Measurements from ENCODE around the gene EIF5AL1.
"Not testable (repeated sequence)": the region's sequence is repeated elsewhere in the genome, so short reads cannot be mapped to it uniquely, and the experiment has no call there.

The EIF5AL1 gene

DNA sequence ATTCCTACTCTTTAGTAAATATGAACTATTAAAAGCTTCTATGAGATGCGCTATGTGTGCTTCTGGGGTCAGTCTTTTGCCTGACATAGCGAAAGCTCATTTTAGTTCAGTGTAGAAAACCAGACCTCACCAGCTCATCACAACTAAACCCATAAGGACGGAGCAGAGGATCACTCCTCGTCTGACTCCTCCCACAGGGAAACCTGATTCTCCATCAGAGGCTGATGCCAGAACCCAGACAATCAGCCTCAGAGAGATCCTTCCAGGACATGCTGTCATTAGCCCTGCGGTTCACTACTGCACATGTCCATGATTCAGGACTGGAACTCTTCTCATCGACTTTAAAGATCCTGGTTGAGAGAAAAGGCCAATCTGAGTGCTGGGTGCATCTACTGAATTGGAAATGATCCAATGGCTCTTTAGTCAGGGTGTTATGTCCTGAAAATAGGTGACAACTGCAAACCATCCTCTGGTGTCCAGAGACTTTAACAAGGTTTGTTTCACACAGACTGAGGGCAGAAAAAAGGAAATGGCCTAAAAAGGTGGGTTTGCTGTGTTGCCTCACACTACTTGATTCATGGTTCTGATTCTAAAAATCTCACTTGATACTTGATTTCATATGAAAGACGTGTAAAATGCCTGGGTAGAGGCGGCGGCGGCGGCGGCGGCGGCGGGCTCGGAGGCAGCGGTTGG is at the start of gene EIF5AL1:
TSS of gene EIF5AL1 (plus strand) at position 643 of the 693 bp plus-strand sequence. CDS start 117 bp downstream, outside the sequence.
- not testable (repeated sequence) for DNase-seq (ENCODE audit: low read depth)

DNA sequence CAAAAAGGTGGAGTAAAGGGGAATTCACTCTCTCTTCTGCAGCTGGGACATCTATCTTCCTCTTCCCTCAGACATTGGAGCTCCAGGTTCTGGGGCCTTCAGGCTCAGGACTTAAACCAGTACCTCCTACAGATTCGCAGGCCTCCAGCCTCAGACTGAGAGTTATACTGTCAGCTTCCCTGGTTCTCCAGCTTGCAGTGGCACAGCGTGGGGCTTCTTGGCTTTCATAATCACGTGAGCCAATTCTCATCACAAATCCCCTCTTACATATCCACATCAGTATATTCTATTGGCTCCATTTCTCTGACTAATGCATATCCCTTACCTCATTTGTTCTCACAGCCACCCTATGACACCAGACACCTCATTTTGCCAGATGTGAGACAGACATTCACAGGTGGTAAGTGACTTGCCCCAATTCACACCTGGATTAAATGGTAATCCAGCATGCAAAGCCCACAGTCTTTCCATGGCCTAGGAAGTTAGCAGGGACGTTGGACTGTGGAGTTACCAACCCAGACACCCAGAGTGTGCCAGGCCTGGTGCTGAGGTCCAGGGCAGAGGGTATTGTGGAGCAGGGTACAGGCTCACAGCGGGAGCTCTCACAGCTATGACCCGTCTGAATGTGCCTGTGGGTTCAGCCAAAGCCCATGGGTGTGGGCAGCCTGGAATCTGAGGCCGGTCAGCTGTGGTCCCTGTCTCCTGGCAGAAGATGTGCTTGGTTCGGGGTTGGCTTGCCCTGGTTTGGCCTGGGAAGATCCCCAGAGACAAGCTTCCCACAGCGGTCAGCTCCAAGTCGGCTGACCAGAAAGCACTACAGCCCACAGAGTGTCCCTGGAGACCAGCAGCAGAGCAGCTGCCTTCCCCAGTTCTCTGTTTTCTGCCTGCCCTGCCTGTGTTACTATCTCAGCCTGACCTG is 48.5 kb upstream of the EIF5AL1 start:
- no peak for DNase-seq (ENCODE audit: low read depth)

DNA sequence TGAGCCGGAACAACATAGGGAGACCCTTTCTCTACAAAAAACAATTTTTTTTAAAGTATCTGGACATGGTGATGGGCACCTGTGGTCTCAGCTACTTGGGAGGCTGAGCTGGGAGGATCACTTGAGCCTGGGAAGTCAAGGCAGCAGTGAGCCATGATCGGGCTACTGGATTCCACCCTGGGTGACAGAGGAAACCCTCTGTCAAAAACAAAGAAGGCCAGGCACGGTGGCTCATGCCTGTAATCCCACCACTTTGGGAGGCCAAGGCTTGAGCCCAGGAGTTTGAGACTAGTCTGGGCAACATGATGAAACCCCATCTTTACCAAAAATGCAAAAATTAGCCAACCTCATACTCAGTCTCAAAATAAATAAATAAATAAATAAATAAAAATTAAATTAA is 47.0 kb upstream of the EIF5AL1 start:
- DNase-seq (ENCODE audit: low read depth), result no peak

DNA sequence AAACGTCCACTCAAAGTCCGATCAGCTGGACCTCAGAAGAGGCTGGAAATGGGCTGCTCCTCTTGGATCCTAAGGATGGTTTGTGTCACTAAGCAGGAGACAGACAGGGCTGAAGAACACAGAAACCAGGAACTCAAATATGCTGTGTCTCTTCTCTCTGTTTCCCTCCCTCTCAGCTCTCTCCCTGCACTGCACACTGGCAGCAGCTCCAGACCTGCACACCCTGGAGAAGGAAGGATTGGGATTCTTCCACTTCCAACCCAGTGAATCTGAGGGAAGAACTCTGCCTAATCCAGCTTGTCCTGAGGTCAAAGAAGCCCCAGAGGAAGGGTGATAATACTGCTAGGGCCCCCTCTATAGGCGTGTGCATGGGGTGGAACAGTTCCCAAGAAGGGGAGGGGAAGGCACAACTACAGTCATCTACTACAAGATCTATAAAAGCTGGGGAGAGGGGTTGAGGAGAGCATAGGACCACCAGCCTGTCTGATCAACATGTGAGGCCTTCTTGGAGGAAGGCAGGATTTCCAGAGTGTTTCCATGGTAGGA is 44.2 kb upstream of the EIF5AL1 start:
- no peak for DNase-seq (ENCODE audit: low read depth)

DNA sequence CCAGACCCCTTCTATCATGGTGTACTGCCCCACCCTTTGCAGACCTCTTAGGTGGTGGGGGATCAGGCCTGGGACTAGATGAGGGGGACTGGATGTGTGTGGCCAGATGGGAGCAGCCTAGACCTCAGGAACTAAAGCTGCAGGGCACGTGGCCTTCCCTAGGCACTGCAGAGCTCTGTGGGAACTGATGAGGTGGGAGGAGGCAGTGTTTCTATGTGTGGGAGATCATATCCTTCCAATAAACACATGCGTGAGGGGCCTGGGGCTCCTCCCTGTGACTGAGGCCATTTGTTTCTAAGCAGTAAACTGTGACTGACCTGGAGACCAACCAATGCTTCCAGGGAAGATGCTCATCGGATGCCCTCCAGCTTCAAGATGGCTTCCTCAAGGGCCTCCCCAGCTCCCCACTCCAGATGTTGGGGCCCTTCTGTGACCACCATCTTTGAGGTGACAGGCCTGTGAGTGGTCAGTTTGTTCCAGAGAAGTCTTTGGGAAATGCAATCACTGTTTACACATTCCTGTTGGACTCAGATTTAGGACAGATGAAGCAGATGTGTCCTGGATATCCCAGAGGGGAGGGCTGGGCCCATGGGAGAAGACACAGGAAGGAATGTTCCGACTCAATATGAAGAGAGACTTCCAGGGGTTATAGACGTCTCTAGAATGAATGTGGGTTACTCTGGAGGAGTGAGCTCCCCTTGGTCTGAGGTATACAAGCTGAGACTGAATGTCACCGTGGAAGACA is 43.3 kb upstream of the EIF5AL1 start:
- no peak for DNase-seq (ENCODE audit: low read depth)

DNA sequence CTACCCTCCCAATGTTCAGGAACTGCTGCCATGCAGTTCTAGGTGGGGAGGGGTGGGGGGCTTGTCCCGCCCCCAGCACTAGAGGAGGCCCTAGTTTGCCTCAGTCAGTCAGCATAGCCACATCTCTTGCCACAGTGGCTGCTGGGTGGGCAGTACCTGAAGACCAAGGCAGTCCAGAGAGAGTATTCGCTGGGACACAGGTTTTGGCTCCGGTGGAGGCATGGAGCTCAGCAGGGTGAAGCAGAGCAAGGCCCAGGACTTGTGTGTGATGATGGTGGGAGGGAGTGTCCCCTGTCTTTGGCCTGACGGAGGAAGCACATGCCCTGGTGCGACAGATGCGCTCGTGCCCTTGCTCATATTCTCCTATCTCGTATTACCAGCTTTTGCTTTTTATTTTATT is 42.2 kb upstream of the EIF5AL1 start:
- no peak for DNase-seq (ENCODE audit: low read depth)

DNA sequence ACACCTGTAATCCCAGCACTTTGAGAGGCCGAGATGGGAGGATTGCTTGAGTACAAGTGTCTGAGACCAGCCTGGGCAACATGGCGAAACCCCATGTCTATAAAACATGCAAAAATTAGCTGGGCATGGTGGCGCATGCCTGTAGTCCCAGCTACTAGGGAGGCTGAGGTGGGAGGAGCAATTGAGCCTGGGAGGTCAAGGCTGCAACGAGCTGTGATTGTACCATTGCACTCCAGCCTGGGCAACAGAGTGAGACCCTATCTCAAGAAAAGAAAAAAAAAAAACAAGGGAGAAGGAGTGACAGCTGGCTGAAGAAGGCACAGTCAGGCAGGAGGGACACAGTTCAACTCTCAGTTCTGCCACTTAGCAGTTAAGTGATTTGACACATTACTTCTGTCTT is 40.6 kb upstream of the EIF5AL1 start:
- DNase-seq (ENCODE audit: low read depth), result no peak

DNA sequence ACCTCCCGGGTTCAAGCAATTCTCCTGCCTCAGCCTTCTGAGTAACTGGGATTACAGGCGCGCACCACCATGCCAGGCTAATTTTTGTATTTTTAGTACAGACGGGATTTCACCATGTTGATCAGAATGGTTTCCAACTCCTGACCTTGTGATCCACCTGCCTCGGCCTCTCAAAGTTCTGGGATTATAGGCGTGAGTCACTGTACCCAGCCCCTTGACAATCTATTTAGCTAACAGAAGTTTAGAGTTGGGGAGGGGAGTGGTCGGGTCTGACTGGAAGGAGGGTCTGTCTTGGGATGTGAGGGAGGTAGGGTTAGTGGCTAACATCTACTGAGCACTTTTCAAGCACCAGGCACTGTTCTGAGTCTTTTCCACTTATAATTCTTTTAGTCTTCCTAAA is 39.9 kb upstream of the EIF5AL1 start:
- no peak for DNase-seq (ENCODE audit: low read depth)

DNA sequence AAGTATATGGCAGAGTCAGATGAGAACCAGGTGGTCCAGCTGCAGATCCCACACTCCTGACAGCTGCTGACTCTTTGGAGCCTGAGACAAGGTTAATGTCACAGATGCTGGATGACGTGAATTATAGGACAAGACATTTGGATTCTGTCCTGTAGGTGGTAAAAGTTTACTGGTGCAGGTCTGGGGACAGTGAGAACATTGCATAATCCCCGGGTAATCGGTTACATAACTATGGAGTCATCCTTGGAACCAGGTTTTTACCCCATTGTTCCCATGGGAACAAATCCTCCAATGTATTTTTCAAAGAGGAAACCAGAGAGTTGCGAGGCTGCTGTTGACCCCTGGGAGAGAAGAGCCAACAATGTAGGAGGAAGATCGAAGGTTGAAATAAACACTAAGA is 39.4 kb upstream of the EIF5AL1 start:
- peak; percentile 32 for DNase-seq (ENCODE audit: low read depth)

DNA sequence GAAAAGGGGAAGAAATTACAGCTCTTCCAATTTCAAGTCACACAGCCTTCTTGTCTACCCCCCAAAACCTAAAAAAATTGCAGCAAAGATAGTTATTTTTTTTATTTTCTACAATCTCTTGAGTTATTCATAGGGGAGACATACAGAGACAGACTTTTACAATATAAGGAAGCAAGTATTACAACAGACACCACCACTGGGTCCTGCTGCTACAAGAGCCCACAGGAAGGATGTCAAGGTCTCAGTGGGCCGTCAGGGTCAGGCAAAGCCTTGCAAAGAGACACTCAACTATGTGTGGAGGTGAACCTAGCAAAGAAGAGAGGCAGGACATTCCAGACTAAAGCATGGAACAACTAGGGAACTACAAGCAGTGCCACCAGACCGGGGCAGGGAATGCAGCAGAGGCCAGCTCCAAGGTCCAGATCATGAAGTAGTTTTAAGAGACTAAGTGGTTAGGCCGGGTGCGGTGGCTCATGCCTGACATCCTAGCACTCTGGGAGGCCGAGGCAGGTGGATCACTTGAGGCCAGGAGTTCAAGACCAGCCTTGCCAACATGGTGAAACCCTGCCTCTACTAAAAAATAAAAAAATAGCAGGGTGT is 38.7 kb upstream of the EIF5AL1 start:
- DNase-seq (ENCODE audit: low read depth), result no peak

DNA sequence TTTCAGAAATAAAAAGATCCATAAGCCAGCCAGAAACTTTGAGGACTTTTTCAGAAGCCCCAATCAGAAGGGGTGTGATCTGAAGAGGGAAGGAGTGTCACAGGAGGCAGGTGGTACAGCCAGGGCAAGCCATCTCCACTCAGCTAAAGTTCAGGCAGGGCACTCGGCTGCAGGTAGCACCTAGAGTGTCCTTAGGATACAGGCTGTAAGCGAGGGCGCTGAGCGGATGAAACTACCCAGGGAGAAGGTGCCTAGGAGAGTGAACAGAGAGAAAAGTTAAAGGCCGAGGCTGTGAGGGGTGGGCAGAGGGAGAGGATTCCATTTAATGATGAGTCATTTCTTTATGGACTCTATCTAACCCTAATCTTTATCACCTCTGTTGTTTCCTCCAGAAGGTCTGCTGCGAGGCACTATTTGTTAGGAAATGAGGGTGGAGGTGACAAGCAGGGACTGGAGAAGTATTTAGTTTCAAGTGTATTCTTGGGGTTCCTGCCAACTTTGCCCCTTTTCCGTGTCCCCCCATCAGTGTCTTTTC is 37.1 kb upstream of the EIF5AL1 start:
- no peak for DNase-seq (ENCODE audit: low read depth)

DNA sequence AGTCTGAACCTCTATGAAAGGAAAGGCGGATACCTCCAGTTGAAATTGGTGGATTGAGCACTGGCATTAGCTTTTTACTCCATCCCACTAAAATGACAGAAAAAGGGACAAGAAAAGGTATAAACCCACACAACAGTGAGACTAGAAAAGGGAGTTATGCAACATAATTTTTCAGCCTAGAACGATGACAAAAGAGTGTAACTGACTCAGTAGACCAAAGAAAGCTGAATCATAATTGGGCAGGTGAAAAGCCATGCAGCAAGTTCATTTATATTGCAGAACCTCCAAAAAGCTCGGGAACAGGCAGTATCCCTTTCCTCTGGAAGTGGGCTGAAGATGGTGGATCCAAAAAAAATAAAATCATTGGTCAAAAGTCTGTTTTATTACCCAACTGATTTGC is 36.5 kb upstream of the EIF5AL1 start:
- DNase-seq (ENCODE audit: low read depth), result no peak

DNA sequence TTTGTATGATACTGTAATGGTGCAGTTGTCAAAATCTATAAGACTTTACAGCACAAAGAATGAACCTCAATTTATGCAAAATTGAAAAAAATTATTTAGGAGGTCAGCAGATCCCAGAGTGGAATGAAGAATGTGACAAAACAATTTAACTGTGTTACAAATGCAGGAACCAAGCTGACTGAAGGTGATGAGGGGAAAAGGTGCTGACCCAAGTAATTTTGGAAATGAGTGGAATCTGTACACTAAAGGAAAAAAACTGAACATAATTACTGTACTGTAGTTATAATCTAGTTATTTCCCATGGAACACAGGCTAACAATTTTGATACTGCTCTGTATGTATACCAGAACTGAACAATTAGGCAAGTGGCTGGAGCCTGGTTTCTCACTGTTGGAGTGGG is 35.7 kb upstream of the EIF5AL1 start:
- no peak for DNase-seq (ENCODE audit: low read depth)

DNA sequence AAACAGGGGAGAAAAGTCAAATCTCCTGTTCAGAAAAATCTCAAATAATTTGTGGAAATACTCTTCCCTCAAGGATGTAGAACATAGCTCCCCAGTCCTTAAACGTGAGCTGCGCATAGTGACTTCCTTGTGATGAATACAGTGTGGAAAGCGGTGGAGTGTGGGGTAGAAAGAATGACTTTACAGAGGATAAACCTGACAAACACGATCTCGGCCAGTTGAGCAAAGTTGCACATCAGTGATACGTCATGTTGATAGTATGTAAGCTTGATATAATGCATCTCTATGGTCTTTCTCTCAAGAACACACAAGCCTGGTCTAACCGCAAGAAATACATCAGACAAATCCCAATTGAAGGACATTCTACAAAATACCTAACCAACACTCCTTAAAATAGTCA is 34.9 kb upstream of the EIF5AL1 start:
- no peak for DNase-seq (ENCODE audit: low read depth)

DNA sequence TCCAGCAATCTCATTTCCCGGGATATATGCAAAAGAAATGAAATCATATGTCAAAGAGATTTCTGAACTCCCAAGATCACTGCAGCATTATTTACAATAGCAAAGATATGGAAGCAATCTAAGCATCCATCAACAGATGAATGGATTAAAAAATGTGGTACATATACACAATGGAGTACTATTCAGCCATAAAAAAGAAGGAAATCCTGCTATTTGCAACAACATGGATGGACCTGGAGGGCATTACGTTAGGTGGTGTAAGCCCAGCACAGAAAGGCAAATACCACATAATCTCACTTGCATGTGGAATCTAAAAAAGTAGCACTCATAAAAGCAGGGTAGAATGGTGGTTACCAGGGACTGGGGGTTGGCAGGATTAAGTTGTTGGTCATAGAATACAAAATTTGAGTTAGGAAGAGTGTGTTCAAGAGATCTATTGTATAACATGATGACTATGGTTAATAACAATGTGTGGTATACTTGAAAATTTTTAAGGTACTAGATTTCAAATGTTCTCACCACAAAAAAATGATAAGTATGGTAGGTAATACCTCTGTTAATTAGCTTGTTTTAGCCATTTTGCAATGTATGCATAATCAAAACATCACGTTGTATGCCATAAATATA is 32.9 kb upstream of the EIF5AL1 start:
- peak; percentile 16 for DNase-seq (ENCODE audit: low read depth)

DNA sequence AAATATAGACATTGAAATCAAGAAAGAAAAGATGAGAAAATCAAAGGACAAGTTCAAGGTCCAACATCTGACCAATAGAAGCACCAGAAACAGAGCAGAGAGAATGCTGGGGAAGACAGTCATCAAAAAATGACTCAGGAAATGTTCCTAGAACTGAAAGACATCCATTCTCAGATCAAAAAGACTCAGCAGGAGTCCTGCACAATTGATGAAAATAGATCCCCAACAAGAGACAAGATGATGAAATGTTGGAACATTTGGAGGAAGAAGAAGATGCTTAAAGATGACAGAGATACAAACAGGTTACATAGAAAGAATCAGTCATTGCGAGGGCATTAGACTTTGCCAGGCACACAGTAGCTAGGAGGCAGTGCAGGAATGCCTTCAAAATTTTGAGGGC is 30.0 kb upstream of the EIF5AL1 start:
- peak; percentile 47 for DNase-seq (ENCODE audit: low read depth)

DNA sequence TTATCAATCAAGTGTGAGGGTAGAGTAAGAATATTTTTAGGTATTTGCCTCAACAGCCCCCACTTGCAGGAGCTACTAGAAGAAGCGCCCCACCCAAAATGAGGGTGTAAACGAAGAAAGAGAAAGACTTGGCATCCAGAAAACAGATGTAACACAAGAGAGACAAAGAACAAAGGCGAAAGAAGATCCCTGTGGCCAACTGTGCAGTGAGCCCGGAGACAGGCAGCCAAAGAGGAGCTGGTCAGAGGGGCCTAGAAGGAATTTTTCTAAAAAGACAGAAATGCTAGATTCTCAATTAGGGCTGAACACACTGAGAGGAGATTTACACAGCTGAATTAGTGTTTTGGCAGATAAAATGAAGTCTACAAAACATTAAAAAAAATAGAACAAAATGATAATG is 29.6 kb upstream of the EIF5AL1 start:
- no peak for DNase-seq (ENCODE audit: low read depth)

DNA sequence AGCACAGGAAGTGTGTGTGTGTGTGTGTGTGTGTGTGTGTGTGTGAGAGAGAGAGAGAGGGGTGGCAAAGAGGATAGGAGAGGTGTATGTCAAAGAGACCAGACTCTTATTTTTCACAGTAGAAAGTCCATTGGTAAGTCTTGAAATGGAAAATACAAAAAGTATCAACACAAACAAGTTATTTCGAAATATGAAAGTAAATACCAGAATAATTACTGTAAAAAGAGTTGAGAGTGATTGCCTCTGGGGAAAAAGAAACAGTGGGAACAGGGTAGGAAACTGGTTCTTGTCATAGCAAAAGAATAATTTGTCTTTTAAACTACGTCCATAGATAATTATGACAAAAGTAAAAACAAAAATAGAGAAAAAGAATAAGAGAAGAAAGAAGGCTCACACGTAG is 29.0 kb upstream of the EIF5AL1 start:
- DNase-seq (ENCODE audit: low read depth), result peak; percentile 51

DNA sequence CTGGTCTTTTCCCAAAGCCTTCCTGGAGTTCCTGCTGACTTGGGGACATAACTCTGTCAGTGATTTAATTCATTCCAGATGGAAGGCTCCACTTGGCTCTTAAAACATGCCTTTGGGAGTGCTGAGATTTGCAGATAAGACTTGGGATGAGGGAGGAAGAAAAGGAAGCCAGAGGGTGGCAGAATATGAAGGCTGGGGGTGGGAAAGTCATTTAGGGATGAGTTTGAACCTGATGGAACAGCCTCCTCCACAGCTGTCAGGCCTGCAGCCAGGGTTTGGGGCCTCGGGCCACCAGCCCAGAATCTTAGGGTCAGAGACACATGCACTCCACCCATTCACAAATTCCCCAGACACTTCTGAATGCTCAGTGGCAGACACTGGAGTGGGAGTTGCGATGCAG is 28.4 kb upstream of the EIF5AL1 start:
- peak; percentile 98 for DNase-seq (ENCODE audit: low read depth)

DNA sequence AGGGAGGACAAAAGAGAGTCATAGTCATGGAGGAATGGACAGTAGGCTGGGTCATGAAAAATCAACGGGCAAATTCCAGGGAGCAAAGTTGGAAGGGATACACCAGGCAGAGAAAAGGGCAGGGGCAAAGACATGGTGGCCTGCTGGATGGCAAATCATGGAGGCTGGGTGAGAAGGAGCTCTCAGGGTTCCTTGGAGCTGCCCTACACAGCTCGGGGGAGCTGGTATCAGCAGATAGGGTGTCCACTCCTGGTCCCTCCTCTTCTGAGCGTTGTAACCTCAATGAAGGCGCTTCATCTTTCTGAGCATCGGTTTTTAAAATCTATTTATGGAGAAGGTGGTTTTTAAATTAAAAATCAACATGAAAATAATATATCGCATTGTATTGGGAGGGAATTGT is 27.9 kb upstream of the EIF5AL1 start:
- DNase-seq (ENCODE audit: low read depth), result no peak

All from EH (cell line).